Left forelimb (tissue), 1 donor: ENCODE measurements around the gene TEKT2.

Source experiments
- DNase-seq: peaks from one replicate; pipeline ENCODE4 v3.0.0-alpha.2; 2018; ENCODE audit warnings: low spot score

Gene TEKT2

DNA sequence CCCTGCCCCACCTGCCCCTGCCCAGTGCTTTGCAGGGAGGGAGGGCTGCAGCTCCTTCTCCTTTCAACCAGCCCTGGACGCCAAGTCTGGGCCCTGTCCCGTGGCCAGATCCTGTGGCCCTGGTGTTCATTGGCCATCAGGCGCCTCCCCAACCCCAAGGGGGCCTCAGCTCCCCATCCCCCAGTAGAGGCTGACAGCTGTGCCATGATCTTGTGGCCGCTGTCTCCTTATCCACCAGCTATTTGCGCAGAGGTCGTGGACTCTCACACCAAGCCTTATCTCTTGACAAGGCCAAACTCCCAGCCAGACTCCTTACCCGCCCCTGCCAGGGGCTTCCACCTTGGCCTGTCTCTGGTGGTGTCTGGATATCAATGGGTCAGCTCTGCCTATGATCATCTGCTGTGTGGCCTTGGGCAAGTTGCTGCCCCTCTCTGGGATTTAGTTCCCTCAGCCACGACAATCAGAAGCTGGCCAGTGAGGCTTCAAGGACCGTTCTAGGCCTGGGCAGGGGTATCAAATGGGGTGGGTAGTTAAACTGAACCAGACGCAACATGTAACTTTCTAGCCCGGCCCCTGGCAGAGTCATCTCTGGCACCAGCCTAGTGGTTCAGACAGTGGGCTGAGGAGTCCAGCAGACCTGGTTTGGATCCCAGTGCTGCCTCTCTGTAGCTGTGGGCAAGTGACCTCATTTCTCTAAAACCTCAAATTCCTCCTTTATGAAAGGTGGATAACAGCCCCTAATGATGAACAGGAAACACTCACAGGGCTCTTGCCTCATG is 44.4 kb downstream of the TEKT2 start:
- DNase-seq, result no peak

DNA sequence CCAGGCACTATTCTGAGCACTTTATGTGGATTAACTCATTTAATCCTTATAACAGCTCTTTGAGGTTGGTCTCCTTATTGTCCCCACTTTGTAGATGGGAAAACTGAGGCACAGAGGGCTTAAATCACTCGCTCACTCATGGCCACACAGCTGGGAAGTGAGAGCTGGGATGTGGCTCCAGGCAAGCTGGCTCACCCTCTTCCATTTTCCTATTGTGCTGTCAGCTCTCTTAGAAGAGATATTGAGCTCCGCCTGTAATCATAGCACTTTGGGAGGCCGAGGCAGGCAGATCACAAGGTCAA is 45.0 kb downstream of the TEKT2 start:
- no peak for DNase-seq

DNA sequence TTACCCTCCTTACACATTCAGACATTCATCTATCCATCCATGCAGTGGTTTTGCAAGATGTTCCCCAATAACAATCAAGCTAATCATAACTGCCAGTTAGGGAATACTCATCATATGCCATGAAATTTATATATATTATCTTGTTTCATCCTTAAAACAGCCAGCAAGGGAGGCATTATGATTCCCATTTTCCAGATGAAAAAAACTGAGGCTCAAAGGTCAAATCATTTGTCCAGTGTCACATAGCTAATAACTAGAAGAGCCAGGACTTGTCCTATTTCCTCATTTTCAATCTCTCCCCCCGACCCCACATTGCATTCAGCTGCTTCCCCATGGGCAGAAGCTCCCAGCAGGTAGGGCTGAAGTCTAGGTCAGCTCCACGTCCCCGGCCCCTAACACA is 48.1 kb downstream of the TEKT2 start:
- no peak for DNase-seq

DNA sequence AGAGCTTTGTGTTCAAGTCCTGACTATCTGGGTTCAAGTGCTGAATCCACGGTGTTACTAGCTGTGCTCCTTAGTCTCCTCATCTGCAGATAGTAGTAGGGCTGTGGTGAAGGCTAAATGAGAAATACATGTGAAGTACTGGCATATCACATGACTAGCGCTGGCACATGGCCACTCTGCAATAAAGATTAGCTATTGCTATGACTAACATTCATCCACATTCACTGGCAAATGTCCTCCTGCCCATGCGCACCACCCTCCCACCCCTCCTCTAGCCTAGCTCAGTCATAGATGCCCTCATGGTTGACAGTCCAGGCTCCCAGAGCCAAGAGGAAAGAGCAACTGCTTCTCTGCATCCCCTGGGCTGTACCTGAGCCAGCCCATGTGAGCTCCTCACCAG is 49.6 kb downstream of the TEKT2 start:
- DNase-seq, result no peak

DNA sequence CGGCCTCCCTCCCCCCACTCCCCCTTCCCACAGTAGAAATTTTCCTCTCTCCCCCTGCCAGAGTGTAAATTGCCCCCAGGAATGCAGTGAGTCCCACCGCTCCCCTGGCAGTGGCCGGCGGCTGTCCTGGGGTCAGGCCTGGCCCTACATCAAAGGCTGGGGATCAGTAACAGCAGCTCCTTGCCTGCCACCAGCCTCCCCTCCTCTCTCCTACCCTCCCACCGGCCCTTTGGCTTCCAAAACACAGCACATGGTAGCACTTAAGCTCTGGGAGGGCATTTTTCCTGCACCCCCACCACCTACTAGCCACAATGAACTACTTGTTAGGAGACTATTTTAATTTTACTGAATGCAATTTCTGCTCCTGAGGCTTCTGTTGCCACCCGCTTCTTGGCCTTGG is 50.1 kb downstream of the TEKT2 start:
- DNase-seq, result no peak

DNA sequence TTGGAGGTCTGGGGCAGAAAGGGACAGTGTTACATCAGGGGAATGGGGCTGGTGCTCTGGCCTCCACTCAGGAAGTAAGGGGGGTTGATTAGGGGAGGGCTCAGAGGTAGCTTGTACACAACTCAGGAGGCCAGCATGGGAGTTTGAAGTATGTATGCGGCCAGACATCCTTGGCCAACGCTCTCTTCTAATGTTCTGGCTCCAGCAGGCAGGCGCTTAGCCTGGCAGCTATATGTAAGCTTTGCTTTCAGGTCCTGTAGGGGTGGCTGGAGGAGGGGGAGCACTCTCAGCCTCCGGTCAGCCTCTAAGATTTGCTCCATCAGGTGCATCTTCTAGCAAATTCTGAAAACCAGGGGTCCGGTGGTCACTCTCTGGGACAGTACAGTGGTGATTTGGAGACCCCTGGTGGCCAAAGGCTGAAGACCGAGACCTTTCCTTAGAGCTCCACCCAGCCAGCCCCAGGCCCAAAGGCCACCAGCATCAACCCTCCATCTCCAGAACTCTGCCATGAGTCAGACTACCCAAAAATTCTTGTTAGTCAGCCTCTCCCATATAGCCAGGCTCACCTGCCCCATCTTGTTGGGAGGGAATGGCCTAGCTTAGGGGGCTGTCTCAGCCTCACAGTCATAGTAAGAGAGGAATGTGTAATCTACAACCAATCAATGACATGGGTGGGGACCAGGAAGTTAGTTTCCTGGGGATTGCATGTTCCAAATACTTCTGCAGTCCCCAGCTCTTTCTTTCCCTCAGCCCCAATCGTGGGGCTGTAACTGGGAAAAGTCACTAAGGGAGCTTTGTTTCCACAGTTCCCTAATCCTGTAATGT is 50.8 kb downstream of the TEKT2 start:
- no peak for DNase-seq

DNA sequence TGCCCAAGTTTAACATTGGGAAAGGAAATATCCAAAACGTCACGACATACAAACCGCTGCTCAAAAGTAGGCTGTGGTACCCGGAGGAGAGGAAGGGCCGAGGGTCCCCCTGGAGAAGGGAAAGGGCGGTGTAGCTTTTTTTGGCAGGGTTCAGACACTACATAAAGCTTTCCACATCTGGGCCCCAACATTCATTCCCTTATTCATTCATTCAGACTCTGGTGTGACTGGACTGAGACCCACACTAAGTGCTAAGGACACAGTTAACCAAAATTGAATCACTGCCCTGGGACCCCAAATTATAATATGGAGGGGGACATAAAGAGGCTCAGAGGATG is 51.4 kb downstream of the TEKT2 start:
- no peak for DNase-seq

DNA sequence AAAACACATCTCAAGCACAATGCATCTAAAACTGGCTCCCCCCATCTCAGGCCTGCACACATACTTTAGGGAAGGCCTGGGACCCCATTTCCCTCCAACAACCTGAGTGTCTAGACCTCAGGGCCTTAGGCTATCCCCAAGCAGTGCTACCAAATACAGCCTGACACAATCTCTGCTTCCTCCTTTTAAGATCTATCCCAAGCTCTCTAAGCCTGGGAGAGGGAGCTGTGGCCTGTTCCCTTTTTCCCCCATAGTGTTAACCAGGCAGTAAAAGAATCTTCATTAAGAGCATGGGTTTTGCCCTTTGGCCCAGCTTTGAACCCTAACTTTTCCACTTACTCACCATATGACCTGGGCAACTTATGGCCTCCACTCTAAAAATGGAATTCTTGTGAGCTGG is 51.9 kb downstream of the TEKT2 start:
- no peak for DNase-seq

DNA sequence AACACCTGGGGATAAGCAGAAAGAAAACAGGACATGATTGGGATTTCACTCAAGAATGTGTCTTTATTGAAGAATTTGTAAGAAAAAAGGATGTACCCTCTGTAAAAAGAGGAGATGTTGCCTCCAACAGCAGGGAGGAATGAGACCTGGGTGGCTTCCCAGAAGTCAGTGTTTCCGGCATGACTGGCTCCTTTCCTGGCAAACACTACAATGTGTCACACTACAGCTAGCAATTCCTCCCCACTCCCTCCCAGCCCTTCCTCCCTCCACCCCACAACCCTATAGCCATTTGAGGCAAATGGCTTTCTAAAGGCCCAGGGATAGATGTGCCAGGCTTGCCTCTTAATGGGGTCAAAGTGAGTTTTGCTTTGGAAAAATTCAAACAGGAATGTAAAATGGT is 52.6 kb downstream of the TEKT2 start:
- DNase-seq, result no peak

DNA sequence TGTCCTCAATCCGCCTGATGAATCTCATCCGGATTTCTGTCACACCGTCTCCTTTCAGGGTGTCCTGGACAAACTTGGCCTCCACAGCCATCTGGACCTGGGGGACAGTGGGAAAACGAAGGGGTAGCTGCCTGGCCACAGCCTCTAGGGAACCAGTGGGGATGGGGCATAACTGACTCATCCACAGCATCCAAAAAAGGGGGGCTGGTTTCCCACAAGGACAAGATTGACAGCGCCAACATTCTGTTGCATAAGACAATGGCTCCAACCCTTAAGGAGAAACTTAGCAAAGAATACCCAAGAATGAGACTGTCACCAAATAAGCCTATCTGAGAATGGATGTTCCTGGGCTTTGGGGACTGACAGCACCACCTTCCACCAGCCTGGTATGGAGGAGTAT is 53.3 kb downstream of the TEKT2 start:
- DNase-seq, result no peak

DNA sequence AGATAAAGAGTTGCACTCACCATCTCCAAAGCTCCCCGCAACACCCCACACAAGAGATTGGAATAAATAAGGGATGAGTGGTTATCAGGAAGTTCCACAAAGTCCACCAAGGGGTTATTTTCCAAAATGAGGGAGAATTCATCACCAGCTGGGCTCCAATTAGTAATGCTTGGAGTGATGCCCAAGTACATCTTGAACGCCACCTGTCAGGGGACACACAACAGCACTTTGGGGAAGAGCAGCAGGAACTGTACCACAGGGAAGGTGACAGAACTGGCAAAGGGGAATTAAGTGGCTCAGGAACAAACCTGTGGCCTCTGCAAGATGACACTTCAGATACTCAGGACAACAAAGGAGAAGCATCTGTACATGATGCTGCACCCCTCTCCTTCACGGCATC is 53.9 kb downstream of the TEKT2 start:
- DNase-seq, result no peak
